DOHH2 (cell line): ENCODE measurements around the gene GPBAR1.
A peak's percentile ranks its signal among the peaks of the same experiment; 100 is the strongest.

ENCODE experiments used
- H3F3A ChIP-seq: fragments of 200-600 bp; sonication (generic), shearing (Covaris generic); 2 replicates; pipeline ENCODE4 v1.6.0; 2016; ENCODE audit warnings: antibody characterized with exemption, mild to moderate bottlenecking; ENCODE audit not compliant: control insufficient read depth, insufficient read depth
- H3K27ac ChIP-seq: fragments of 200-600 bp; sonication (generic); 2 replicates; pipeline ENCODE4 v1.5.1; 2014; ENCODE audit warnings: low read depth, mild to moderate bottlenecking, low read length, moderate library complexity
- H3K27me3 ChIP-seq: fragments of 200-600 bp; sonication (generic); 2 replicates; pipeline ENCODE4 v1.6.1; 2014; ENCODE audit warnings: mild to moderate bottlenecking, low read length, mixed read lengths; ENCODE audit not compliant: control insufficient read depth
- H3K36me3 ChIP-seq: fragments of 200-600 bp; sonication (generic); 2 replicates; pipeline ENCODE4 v1.6.1; 2014; ENCODE audit warnings: mild to moderate bottlenecking, low read length, moderate library complexity, mixed read lengths; ENCODE audit not compliant: control insufficient read depth
- H3K4me1 ChIP-seq: fragments of 200-600 bp; sonication (generic); 2 replicates; pipeline ENCODE4 v1.6.1; 2014; ENCODE audit warnings: mild to moderate bottlenecking, low read length, mixed read lengths; ENCODE audit not compliant: control insufficient read depth
- H3K4me2 ChIP-seq: fragments of 200-600 bp; sonication (generic); 2 replicates; pipeline ENCODE4 v1.6.0; 2014; ENCODE audit warnings: mild to moderate bottlenecking, low read length, moderate library complexity
- H3K4me3 ChIP-seq: fragments of 200-600 bp; sonication (generic); 2 replicates; pipeline ENCODE4 v1.5.1; 2014; ENCODE audit warnings: mild to moderate bottlenecking, low read length, mixed read lengths
- H3K79me2 ChIP-seq: fragments of 200-600 bp; sonication (generic); 2 replicates; pipeline ENCODE4 v1.6.1; 2014; ENCODE audit warnings: mild to moderate bottlenecking, low read length, mixed read lengths; ENCODE audit not compliant: control insufficient read depth
- H3K9me2 ChIP-seq: fragments of 200-600 bp; sonication (generic); replicated peaks from 2 replicates; pipeline ENCODE4 v1.6.1; 2014; ENCODE audit warnings: mild to moderate bottlenecking, low read length, mixed read lengths; ENCODE audit not compliant: control insufficient read depth
- H3K9me3 ChIP-seq: fragments of 200-600 bp; sonication (generic); 2 replicates; pipeline ENCODE4 v1.6.1; 2014; ENCODE audit warnings: antibody characterized with exemption, low read length, mixed read lengths; ENCODE audit not compliant: control insufficient read depth, insufficient read depth
- H4K20me1 ChIP-seq: fragments of 200-600 bp; sonication (generic); 2 replicates; pipeline ENCODE4 v1.6.0; 2014; ENCODE audit warnings: low read depth, mild to moderate bottlenecking, antibody characterized with exemption, low read length, moderate library complexity; ENCODE audit not compliant: control insufficient read depth, insufficient read depth
- CTCF ChIP-seq: fragments of 200-600 bp; sonication (generic); IDR thresholded peaks from one replicate; pipeline ENCODE4 v1.5.1; 2014; ENCODE audit warnings: antibody characterized with exemption, mild to moderate bottlenecking, low read depth, low read length; ENCODE audit not compliant: poor library complexity, severe bottlenecking
- EZH2phosphoT487 ChIP-seq: fragments of 200-600 bp; sonication (generic); IDR thresholded peaks from 2 replicates; pipeline ENCODE4 v1.6.1; 2017; ENCODE audit warnings: borderline replicate concordance, mild to moderate bottlenecking, antibody characterized with exemption, low read length, moderate library complexity, mixed read lengths

The GPBAR1 gene

DNA sequence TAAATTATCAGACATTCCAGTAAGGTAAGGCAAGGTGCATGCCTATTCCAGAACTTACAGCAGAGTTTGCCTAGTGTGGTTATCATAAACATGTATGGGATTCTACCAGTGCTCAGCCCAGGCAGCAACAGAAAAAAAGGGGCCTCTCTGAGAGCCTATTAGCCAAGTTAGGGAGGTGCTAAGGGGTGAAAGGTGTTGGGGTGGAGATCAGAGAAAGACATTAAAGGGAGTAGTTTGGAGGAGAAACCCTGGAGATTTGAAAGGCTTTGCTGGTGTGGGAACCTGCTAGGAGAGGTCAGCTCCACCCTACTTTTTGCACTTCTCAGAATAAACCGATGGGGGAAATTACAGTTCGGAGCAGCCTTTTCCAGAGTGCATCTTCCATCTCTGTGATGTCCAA, 40.9 kb upstream of the GPBAR1 start:
- H3K4me1 ChIP-seq: peaks cover 74% of the 10 kb centered on the region
- peak overlapping the region; percentile 92 for H3K4me2 ChIP-seq
- no peak for TF ChIP-seq CTCF
- TF ChIP-seq EZH2phosphoT487: no peak
- H3K27me3 ChIP-seq: no peaks in the 10 kb centered on the region
- peaks cover 18% of the 10 kb centered on the region for H3F3A ChIP-seq
- H3K9me2 ChIP-seq: no peaks in the 10 kb centered on the region
- peaks cover 82% of the 10 kb centered on the region for H3K79me2 ChIP-seq
- H3K27ac ChIP-seq: peak overlapping the region; percentile 98
- peaks cover 50% of the 10 kb centered on the region for H4K20me1 ChIP-seq
- no peaks in the 10 kb centered on the region for H3K9me3 ChIP-seq
- H3K4me3 ChIP-seq: peak overlapping the region; percentile 89
- peaks cover 72% of the 10 kb centered on the region for H3K36me3 ChIP-seq

- Histone ChIP-seq H3F3A (peaks cover 18% of the 10 kb centered on the region), H4K20me1 (peaks cover 54% of the 10 kb centered on the region), H3K4me3 (peak overlapping the region; percentile 89), H3K4me2 (peak overlapping the region; percentile 92), H3K79me2 (peaks cover 92% of the 10 kb centered on the region), H3K9me3 (no peaks in the 10 kb centered on the region), H3K27me3 (no peaks in the 10 kb centered on the region), H3K27ac (peak overlapping the region; percentile 98), H3K4me1 (peaks cover 83% of the 10 kb centered on the region), H3K36me3 (peaks cover 83% of the 10 kb centered on the region), H3K9me2 (no peaks in the 10 kb centered on the region)
- TF ChIP-seq CTCF (no peak), EZH2phosphoT487 (no peak)
Observed at GRCh38 chr2:218221000-218221399, 39.8 kb upstream of the GPBAR1 start.

DNA sequence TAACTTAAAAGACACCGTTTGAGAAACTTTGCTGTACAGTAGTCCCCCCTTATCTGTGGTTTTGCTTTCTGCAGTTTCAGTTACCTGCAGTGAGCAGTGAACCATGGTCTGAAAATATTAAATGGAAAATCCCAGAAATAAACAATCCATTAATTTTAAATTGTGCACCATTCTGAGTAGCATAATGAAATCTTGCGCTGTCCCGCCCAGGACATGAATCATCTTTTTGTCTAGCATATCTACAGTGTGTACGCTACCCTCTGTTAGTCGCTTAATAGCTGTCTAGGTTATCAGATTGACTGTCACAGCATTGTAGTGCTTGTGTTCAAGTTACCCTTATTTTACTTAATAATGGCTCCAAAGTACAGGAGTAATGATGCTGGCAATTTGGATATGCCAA, 37.8 kb upstream of the GPBAR1 start:
- Histone ChIP-seq H3K36me3 (peaks cover 92% of the 10 kb centered on the region), H3K27me3 (no peaks in the 10 kb centered on the region), H3K27ac (peak overlapping the region; percentile 98), H3K4me1 (peaks cover 92% of the 10 kb centered on the region), H3K79me2 (peaks cover 94% of the 10 kb centered on the region), H3K4me2 (peak overlapping the region; percentile 92), H3K9me2 (no peaks in the 10 kb centered on the region), H4K20me1 (peaks cover 58% of the 10 kb centered on the region), H3K9me3 (no peaks in the 10 kb centered on the region), H3K4me3 (peak overlapping the region; percentile 89), H3F3A (peaks cover 13% of the 10 kb centered on the region)
- TF ChIP-seq CTCF (no peak), EZH2phosphoT487 (no peak)

DNA sequence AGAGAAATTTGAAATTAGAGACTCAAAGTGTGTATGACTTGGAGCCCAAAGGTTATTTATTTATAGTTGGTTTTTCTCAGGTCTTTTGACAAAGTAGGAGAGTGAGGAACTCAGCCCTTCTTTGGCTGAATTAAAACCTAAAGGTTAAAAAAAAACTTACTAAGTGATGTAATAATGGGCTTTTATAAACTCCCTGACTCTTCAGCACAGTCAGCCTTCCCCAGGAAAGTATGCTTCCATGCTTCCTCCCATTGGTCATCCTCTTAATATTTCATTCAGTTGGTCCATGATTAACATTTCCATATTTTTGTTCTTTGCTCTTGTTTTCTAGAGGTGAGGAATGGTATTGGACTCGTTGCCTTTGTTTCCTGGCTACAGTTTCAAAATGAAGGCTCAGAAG, 36.6 kb upstream of the GPBAR1 start:
- Histone ChIP-seq H3K79me2 (peaks cover 95% of the 10 kb centered on the region), H4K20me1 (peaks cover 58% of the 10 kb centered on the region)

More for the DNA sequence above, 36.6 kb upstream of the GPBAR1 start:
- TF ChIP-seq CTCF: no peak
- TF ChIP-seq EZH2phosphoT487: no peak
- Histone ChIP-seq H3K27ac (no peak overlapping the region), H3F3A (peaks cover 9% of the 10 kb centered on the region), H3K4me3 (no peak overlapping the region), H3K36me3 (peaks cover 98% of the 10 kb centered on the region), H3K9me2 (no peaks in the 10 kb centered on the region), H3K4me2 (peak overlapping the region; percentile 4; the same call in 1 of the 2 replicates), H3K4me1 (peaks cover 95% of the 10 kb centered on the region), H3K27me3 (no peaks in the 10 kb centered on the region), H3K9me3 (no peaks in the 10 kb centered on the region)
